Kidney epithelial cell (primary cell): ENCODE data around the gene PPP3CA. TPM values are rescaled to one million over a fixed set of nuclear protein-coding genes. Genes with fewer than 3 reads are reported as not detected.

ENCODE experiments used
- DNase-seq: peaks from one replicate; pipeline ENCODE4 v3.0.0-alpha.2; 2010; ENCODE audit warnings: low read depth
- H3K27me3 ChIP-seq: 2 replicates; pipeline ENCODE4 v1.6.0; 2011; ENCODE audit warnings: low read length; ENCODE audit not compliant: control insufficient read depth, insufficient read depth
- H3K36me3 ChIP-seq: 2 replicates; pipeline ENCODE4 v1.5.1; 2011; ENCODE audit warnings: low read length; ENCODE audit not compliant: control insufficient read depth, insufficient read depth
- H3K4me3 ChIP-seq: 2 replicates; pipeline ENCODE4 v1.5.1; 2011; ENCODE audit warnings: low read depth, mild to moderate bottlenecking, control low read depth, low read length
- total RNA-seq: library from RNA; depleted of rRNA; stranded (reverse); fragments of >200 nt; gene quantifications from 2 replicates; pipeline ENCODE4 v1.2.3, GENCODE V29; 2015
- TF ChIP-seq, protein P1 (sequence below): IDR thresholded peaks from 2 replicates; pipeline ENCODE4 v1.5.1; 2011; ENCODE audit warnings: mild to moderate bottlenecking, moderate library complexity, low read length, control low read depth, inconsistent platforms; ENCODE audit not compliant: insufficient read depth, poor library complexity, severe bottlenecking

Gene PPP3CA
- total RNA-seq, 1 donor from 2014 or later, result 26.5 TPM

- no peak overlapping the region for H3K4me3 ChIP-seq
- TF ChIP-seq, protein P1, sequence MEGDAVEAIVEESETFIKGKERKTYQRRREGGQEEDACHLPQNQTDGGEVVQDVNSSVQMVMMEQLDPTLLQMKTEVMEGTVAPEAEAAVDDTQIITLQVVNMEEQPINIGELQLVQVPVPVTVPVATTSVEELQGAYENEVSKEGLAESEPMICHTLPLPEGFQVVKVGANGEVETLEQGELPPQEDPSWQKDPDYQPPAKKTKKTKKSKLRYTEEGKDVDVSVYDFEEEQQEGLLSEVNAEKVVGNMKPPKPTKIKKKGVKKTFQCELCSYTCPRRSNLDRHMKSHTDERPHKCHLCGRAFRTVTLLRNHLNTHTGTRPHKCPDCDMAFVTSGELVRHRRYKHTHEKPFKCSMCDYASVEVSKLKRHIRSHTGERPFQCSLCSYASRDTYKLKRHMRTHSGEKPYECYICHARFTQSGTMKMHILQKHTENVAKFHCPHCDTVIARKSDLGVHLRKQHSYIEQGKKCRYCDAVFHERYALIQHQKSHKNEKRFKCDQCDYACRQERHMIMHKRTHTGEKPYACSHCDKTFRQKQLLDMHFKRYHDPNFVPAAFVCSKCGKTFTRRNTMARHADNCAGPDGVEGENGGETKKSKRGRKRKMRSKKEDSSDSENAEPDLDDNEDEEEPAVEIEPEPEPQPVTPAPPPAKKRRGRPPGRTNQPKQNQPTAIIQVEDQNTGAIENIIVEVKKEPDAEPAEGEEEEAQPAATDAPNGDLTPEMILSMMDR, result no peak
These were observed 302.6 kb downstream of the PPP3CA start for GRCh38 chr4:101044766-101045165.

DNA sequence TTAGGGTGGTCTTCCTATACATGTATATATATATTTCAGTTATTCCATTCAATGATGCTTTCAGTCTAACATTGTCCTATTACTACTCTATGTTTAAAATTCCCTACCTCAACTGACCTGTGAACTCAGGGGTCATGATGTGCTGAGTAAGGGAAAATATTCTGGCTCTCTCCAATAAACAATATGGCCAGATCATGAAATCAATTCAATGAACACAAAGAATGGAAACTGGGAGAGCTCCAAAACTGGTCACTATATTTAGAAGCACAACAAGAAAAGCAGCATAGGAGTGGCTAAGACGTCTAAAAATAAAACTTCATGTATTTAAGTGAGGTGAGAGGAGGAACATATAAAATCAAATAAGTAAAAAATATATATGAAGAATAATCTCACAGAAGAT, 304.5 kb downstream of the PPP3CA start:
- no peaks in the 10 kb centered on the region for H3K36me3 ChIP-seq
- DNase-seq, result no peak
- no peaks in the 10 kb centered on the region for H3K27me3 ChIP-seq
- no peak overlapping the region for H3K4me3 ChIP-seq
- TF ChIP-seq, protein P1, result no peak

More at GRCh38 chr4:101044766-101045165, 302.6 kb downstream of the PPP3CA start:
- no peak for DNase-seq
- no peaks in the 10 kb centered on the region for H3K36me3 ChIP-seq
- H3K27me3 ChIP-seq, result no peaks in the 10 kb centered on the region

DNA sequence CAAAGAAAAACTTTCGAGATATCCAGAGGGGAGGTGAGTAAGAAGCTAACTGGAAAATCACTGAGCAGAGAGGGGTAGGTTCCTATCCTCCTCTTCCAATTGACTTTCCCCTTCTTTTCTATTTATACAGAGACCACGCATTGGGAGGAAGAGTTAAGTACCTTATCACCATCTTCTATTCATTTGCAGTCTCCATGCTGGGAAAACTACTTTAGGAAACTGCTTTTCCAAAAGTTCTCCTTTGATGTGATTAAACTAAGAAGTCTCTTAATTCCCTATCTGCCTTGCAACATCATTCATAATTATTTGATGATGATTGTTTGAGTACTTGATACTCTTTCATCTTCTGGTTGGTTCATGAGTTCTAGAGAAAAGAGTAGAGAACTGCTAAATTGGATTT, 306.6 kb downstream of the PPP3CA start:
- Histone ChIP-seq H3K36me3 (no peaks in the 10 kb centered on the region), H3K27me3 (no peaks in the 10 kb centered on the region), H3K4me3 (no peak overlapping the region)
- TF ChIP-seq, protein P1, result no peak
- no peak for DNase-seq

DNA sequence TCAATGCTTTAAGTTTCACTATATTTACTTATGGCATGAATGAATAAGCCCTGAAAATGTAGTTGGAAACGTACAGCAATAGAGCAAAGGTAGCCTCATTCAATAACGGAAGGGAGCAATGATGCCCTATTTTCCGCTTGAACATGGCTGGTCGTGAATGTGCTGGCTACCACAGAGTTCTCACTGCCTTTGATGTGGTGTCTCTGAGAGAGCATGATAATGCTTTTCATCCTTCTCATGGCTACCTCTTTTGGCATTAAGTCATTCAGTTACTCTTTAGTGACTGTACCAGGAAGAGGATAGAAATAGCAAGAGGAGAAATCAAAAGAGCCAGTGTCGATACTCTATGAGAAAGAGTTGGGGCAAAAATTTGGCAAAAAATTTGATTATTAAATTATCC, 308.0 kb downstream of the PPP3CA start:
- Histone ChIP-seq H3K4me3 (no peak overlapping the region), H3K36me3 (no peaks in the 10 kb centered on the region), H3K27me3 (no peaks in the 10 kb centered on the region)
- TF ChIP-seq, protein P1, result no peak
- DNase-seq, result no peak

DNA sequence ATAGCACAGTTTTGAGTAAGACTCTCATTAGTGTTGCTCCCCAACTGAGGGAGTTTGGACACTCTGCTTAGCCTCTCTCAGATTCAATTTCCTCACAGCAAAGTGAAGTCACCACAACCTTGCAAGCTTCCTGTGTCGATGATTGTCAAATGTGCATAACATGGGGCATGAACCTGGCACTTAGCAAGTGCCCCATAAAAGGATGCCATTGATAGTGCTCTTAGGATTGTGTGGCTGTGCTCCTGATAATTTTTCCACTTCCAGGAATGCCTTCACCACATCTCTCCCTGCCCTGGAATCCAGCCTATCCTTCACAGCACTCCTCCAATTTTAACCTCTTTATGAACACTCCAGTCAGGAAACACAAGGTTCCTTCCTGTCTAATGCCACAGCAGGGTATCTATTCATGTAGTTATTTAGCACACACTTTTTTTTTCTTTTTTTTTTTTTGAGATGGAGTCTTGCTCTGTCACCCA, 309.4 kb downstream of the PPP3CA start:
- no peak for DNase-seq
- H3K27me3 ChIP-seq, result no peaks in the 10 kb centered on the region
- H3K4me3 ChIP-seq, result no peak overlapping the region
- TF ChIP-seq, protein P1, result no peak
- H3K36me3 ChIP-seq, result no peaks in the 10 kb centered on the region

DNA sequence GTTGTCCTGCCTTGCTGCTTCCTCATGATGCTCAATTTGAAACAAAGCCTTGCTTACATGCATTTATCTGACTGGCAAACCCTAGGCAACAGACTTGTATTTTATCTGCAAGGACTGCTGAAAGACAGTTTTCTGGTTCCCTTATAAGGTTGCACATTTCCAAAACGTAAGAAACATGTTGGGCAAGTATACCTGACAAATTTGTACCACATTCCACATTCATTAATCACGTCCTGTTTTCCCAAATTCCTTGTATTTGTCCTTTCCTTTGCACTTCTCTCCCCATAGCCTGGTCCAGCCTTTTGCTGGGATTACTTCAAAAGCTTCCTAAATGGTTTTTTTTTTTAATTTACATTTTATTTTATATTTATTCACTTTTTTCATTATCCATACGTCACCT, 310.1 kb downstream of the PPP3CA start:
- DNase-seq, result no peak
- no peaks in the 10 kb centered on the region for H3K27me3 ChIP-seq
- H3K36me3 ChIP-seq, result no peaks in the 10 kb centered on the region
- TF ChIP-seq, protein P1, result no peak
- no peak overlapping the region for H3K4me3 ChIP-seq
